HepG2 (cell line): Measurements from ENCODE around the gene LGALS16. TPM values are rescaled to one million over a fixed set of nuclear protein-coding genes. Genes with fewer than 3 reads are reported as not detected.

Experiments used
- GATAD2A ChIP-seq: IDR thresholded peaks from 2 replicates; pipeline ENCODE4 v1.6.1; 2016
- IRX3 ChIP-seq: sonication (generic); formaldehyde crosslinking; IDR thresholded peaks from 2 replicates; pipeline ENCODE4 v1.8.1; 2023; ENCODE audit warnings: mild to moderate bottlenecking, low read depth, missing genetic modification reagents, borderline replicate concordance
- MEIS1 ChIP-seq: sonication (generic); formaldehyde crosslinking; IDR thresholded peaks from 2 replicates; pipeline ENCODE4 v1.9.0; 2021; ENCODE audit warnings: mild to moderate bottlenecking, missing genetic modification reagents, moderate library complexity, borderline replicate concordance
- MXD4 ChIP-seq: IDR thresholded peaks from 2 replicates; pipeline ENCODE4 v1.6.1; 2016; ENCODE audit warnings: mild to moderate bottlenecking, missing biosample characterization, missing genetic modification reagents
- PAF1 ChIP-seq: IDR thresholded peaks from 2 replicates; pipeline ENCODE4 v1.6.1; 2016; ENCODE audit warnings: missing genetic modification reagents, missing compliant biosample characterization
- POLR2A ChIP-seq, 2 experiments: IDR thresholded peaks; 2 replicates each; pipeline ENCODE4 v1.6.1; 2011; ENCODE audit warnings: low read depth in 2 of 2, low read length in 2 of 2, mild to moderate bottlenecking in 1 of 2, moderate library complexity in 1 of 2; ENCODE audit not compliant: insufficient read depth in 1 of 2
- SIN3A ChIP-seq: IDR thresholded peaks from 2 replicates; pipeline ENCODE4 v1.6.1; 2011; ENCODE audit warnings: low read depth, mild to moderate bottlenecking, control low read depth, low read length, borderline replicate concordance
- TBP ChIP-seq: sonication (generic); formaldehyde crosslinking; IDR thresholded peaks from 2 replicates; pipeline ENCODE4 v1.5.0; 2020; ENCODE audit warnings: missing genetic modification reagents
- WIZ ChIP-seq: sonication (generic); formaldehyde crosslinking; IDR thresholded peaks from 2 replicates; pipeline ENCODE4 v1.5.1; 2020; ENCODE audit warnings: mild to moderate bottlenecking, missing genetic modification reagents
- ZNF609 ChIP-seq: sonication (generic); formaldehyde crosslinking; IDR thresholded peaks from 2 replicates; pipeline ENCODE4 v1.4.0; 2020; ENCODE audit warnings: mild to moderate bottlenecking, missing genetic modification reagents, borderline replicate concordance
- ZNF678 ChIP-seq: sonication (generic); formaldehyde crosslinking; IDR thresholded peaks from 2 replicates; pipeline ENCODE4 v1.4.0; 2020; ENCODE audit warnings: mild to moderate bottlenecking, missing genetic modification reagents
- polyA plus RNA-seq, 8 experiments: library from polyadenylated mRNA; depleted of rRNA in 3 of 8; stranded (reverse) in 7 of 8; unstranded in 1 of 8; fragments of >200 nt; fragmentation: Illumina TruSeq in 4 of 8; extraction: Trizol in 4 of 8; gene quantifications; 2 replicates each; pipeline versions ENCODE4 v1.2.1 to v1.2.3, GENCODE V29; 2011 to 2016; ENCODE audit warnings: low read depth in 4 of 8, missing spikeins in 1 of 8, mixed read lengths in 1 of 8; ENCODE audit not compliant: insufficient read depth in 1 of 8
- total RNA-seq, 5 experiments: library from RNA; depleted of rRNA; stranded (reverse); fragments of >200 nt; fragmentation: Illumina TruSeq; extraction: Trizol; gene quantifications; 2 replicates each; pipeline ENCODE4 v1.2.3, GENCODE V29; 2016; ENCODE audit warnings: low read depth in 1 of 5
- TF ChIP-seq, protein P1 (sequence below): sonication (generic); formaldehyde crosslinking; IDR thresholded peaks from 2 replicates; pipeline ENCODE4 v1.5.0; 2020; ENCODE audit warnings: missing genetic modification reagents, mild to moderate bottlenecking, borderline replicate concordance
- TF ChIP-seq, protein P2 (sequence below): sonication (generic); formaldehyde crosslinking; IDR thresholded peaks from 2 replicates; pipeline ENCODE4 v1.4.0; 2020; ENCODE audit warnings: mild to moderate bottlenecking, low read depth, missing genetic modification reagents
- TF ChIP-seq, protein P3 (sequence below): IDR thresholded peaks from 2 replicates; pipeline ENCODE4 v1.6.1; 2016
- TF ChIP-seq, protein P4 (sequence below): sonication (generic); formaldehyde crosslinking; IDR thresholded peaks from 2 replicates; pipeline ENCODE4 v1.8.1; 2022; ENCODE audit warnings: low read depth, mild to moderate bottlenecking, missing genetic modification reagents
- TF ChIP-seq, protein P5 (sequence below): sonication (generic); formaldehyde crosslinking; IDR thresholded peaks from 2 replicates; pipeline ENCODE4 v1.8.0; 2022; ENCODE audit warnings: missing genetic modification reagents, mild to moderate bottlenecking, inconsistent platforms, borderline replicate concordance
- TF ChIP-seq, protein P6 (sequence below): sonication (generic); formaldehyde crosslinking; IDR thresholded peaks from 2 replicates; pipeline ENCODE4 v1.4.0; 2020; ENCODE audit warnings: missing genetic modification reagents, low read depth, mild to moderate bottlenecking, borderline replicate concordance

Gene LGALS16
- total and polyA plus RNA-seq, 2 of the 13 experiments (the other 11 are each of a cell fraction or from before 2014, with no cell fraction given) = not detected

GRCh38 chr19:39696387-39696786 is 40.7 kb downstream of the LGALS16 start (continued):
- no peak for TF ChIP-seq GATAD2A (CRISPR knock-in tag)
- TF ChIP-seq, protein P1, sequence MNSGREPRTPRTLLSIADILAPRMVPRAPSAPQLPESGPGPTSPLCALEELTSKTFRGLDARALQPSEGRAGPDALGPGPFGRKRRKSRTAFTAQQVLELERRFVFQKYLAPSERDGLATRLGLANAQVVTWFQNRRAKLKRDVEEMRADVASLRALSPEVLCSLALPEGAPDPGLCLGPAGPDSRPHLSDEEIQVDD (CRISPR knock-in tag) = no peak
- no peak for TF ChIP-seq ZNF678 (CRISPR knock-in tag)
- TF ChIP-seq, protein P2, sequence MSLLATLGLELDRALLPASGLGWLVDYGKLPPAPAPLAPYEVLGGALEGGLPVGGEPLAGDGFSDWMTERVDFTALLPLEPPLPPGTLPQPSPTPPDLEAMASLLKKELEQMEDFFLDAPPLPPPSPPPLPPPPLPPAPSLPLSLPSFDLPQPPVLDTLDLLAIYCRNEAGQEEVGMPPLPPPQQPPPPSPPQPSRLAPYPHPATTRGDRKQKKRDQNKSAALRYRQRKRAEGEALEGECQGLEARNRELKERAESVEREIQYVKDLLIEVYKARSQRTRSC = no peak
- TF ChIP-seq SIN3A = no peak
- no peak for TF ChIP-seq POLR2A (IDR thresholded peaks at IDR 0.05; ENCODE audit: insufficient read depth in 1 of 2, low read depth in 2 of 2, low read length in 2 of 2)
- TF ChIP-seq WIZ (CRISPR knock-in tag) = no peak
- TF ChIP-seq, protein P3, sequence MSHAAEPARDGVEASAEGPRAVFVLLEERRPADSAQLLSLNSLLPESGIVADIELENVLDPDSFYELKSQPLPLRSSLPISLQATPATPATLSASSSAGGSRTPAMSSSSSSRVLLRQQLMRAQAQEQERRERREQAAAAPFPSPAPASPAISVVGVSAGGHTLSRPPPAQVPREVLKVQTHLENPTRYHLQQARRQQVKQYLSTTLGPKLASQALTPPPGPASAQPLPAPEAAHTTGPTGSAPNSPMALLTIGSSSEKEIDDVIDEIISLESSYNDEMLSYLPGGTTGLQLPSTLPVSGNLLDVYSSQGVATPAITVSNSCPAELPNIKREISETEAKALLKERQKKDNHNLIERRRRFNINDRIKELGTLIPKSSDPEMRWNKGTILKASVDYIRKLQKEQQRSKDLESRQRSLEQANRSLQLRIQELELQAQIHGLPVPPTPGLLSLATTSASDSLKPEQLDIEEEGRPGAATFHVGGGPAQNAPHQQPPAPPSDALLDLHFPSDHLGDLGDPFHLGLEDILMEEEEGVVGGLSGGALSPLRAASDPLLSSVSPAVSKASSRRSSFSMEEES (CRISPR knock-in tag) = no peak
- no peak for TF ChIP-seq MEIS1 (CRISPR knock-in tag)
- no peak for TF ChIP-seq PAF1 (CRISPR knock-in tag)
- TF ChIP-seq, protein P4, sequence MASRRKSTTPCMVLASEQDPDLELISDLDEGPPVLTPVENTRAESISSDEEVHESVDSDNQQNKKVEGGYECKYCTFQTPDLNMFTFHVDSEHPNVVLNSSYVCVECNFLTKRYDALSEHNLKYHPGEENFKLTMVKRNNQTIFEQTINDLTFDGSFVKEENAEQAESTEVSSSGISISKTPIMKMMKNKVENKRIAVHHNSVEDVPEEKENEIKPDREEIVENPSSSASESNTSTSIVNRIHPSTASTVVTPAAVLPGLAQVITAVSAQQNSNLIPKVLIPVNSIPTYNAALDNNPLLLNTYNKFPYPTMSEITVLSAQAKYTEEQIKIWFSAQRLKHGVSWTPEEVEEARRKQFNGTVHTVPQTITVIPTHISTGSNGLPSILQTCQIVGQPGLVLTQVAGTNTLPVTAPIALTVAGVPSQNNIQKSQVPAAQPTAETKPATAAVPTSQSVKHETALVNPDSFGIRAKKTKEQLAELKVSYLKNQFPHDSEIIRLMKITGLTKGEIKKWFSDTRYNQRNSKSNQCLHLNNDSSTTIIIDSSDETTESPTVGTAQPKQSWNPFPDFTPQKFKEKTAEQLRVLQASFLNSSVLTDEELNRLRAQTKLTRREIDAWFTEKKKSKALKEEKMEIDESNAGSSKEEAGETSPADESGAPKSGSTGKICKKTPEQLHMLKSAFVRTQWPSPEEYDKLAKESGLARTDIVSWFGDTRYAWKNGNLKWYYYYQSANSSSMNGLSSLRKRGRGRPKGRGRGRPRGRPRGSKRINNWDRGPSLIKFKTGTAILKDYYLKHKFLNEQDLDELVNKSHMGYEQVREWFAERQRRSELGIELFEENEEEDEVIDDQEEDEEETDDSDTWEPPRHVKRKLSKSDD = no peak
- TF ChIP-seq TBP (CRISPR knock-in tag) = no peak
- no peak for TF ChIP-seq ZNF609 (CRISPR knock-in tag)
- TF ChIP-seq IRX3 = no peak
- TF ChIP-seq, protein P5, sequence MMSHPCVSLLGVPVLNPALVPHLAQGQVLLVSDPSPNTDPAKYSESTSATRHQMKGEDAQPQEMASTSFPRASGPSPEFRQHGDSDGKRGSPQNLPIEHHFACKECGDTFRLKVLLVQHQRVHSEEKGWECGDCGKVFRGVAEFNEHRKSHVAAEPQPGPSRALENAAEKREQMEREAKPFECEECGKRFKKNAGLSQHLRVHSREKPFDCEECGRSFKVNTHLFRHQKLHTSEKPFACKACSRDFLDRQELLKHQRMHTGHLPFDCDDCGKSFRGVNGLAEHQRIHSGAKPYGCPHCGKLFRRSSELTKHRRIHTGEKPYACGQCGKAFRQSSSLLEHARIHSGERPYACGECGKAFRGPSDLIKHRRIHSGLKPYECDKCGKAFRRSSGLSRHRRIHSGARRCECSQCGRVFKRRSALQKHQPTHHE (CRISPR knock-in tag) = no peak
- peak; percentile 19; the same call in 1 of the 2 replicates for TF ChIP-seq MXD4
- TF ChIP-seq, protein P6, sequence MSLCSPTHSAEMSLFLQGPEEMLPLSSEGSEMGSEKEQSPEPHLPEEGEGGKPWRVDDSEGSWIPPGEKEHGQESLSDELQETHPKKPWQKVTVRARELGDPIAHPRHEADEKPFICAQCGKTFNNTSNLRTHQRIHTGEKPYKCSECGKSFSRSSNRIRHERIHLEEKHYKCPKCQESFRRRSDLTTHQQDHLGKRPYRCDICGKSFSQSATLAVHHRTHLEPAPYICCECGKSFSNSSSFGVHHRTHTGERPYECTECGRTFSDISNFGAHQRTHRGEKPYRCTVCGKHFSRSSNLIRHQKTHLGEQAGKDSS = no peak
